H9 (cell line): ENCODE results near the gene EPAS1. TPM values are rescaled to one million over a fixed set of nuclear protein-coding genes. Genes with fewer than 3 reads are reported as not detected.

Experiments used
- DNase-seq: peaks from one replicate; pipeline ENCODE4 v3.0.0-alpha.2; 2017
- H2AFZ ChIP-seq: one replicate; pipeline ENCODE4 v1.6.1; 2013; ENCODE audit warnings: mild to moderate bottlenecking, low read length, control low read depth, moderate library complexity
- H2AK5ac ChIP-seq: 2 replicates; pipeline ENCODE4 v1.6.1; 2013; ENCODE audit warnings: low read length, control low read depth, mixed read lengths; ENCODE audit not compliant: insufficient read length
- H2BK120ac ChIP-seq: one replicate; pipeline ENCODE4 v1.6.1; 2013; ENCODE audit warnings: low read depth, mild to moderate bottlenecking, low read length, control low read depth, inconsistent platforms; ENCODE audit not compliant: poor library complexity, severe bottlenecking
- H2BK12ac ChIP-seq: 2 replicates; pipeline ENCODE4 v1.6.1; 2013; ENCODE audit warnings: low read length, control low read depth, mixed read lengths, low read depth; ENCODE audit not compliant: insufficient read length
- H2BK15ac ChIP-seq: 2 replicates; pipeline ENCODE4 v1.6.1; 2013; ENCODE audit warnings: low read depth, low read length, control low read depth
- H2BK20ac ChIP-seq: one replicate; pipeline ENCODE4 v1.6.1; 2013; ENCODE audit warnings: low read depth, mild to moderate bottlenecking, low read length, control low read depth, inconsistent platforms; ENCODE audit not compliant: poor library complexity, severe bottlenecking
- H2BK5ac ChIP-seq: 2 replicates; pipeline ENCODE4 v1.6.1; 2013; ENCODE audit warnings: low read length, control low read depth, mixed read lengths; ENCODE audit not compliant: insufficient read length
- H3K14ac ChIP-seq: 2 replicates; pipeline ENCODE4 v1.6.1; 2013; ENCODE audit warnings: low read length, control low read depth; ENCODE audit not compliant: insufficient read depth
- H3K18ac ChIP-seq: 2 replicates; pipeline ENCODE4 v1.6.1; 2013; ENCODE audit warnings: low read depth, mild to moderate bottlenecking, mixed read lengths, low read length, control low read depth; ENCODE audit not compliant: insufficient read length
- H3K23ac ChIP-seq: 2 replicates; pipeline ENCODE4 v1.6.1; 2013; ENCODE audit warnings: low read length, control low read depth, mixed read lengths, low read depth; ENCODE audit not compliant: insufficient read length
- H3K23me2 ChIP-seq: 2 replicates; pipeline ENCODE4 v1.6.1; 2013; ENCODE audit warnings: low read depth, mild to moderate bottlenecking, mixed read lengths, low read length, control low read depth; ENCODE audit not compliant: insufficient read length, poor library complexity, severe bottlenecking
- H3K27ac ChIP-seq: 2 replicates; pipeline ENCODE4 v1.5.1; 2013; ENCODE audit warnings: low read length, control low read depth, mixed read lengths, low read depth; ENCODE audit not compliant: insufficient read length
- H3K27me3 ChIP-seq: 2 replicates; pipeline ENCODE4 v1.6.1; 2013; ENCODE audit warnings: low read length, control low read depth, inconsistent platforms; ENCODE audit not compliant: insufficient read depth
- H3K4ac ChIP-seq: 2 replicates; pipeline ENCODE4 v1.6.1; 2013; ENCODE audit warnings: low read depth, mild to moderate bottlenecking, control low read depth, inconsistent platforms, low read length, moderate library complexity
- H3K4me1 ChIP-seq: 2 replicates; pipeline ENCODE4 v1.6.1; 2013; ENCODE audit warnings: low read length, control low read depth, inconsistent platforms; ENCODE audit not compliant: insufficient read depth
- H3K4me2 ChIP-seq: 2 replicates; pipeline ENCODE4 v1.6.1; 2013; ENCODE audit warnings: low read length, control low read depth, mixed read lengths; ENCODE audit not compliant: insufficient read length, insufficient read depth
- H3K56ac ChIP-seq: 2 replicates; pipeline ENCODE4 v1.6.1; 2013; ENCODE audit warnings: low read depth, mild to moderate bottlenecking, mixed read lengths, low read length, control low read depth; ENCODE audit not compliant: insufficient read length
- H3K79me1 ChIP-seq: 2 replicates; pipeline ENCODE4 v1.6.1; 2013; ENCODE audit warnings: low read depth, mild to moderate bottlenecking, moderate library complexity, low read length, control low read depth, inconsistent platforms; ENCODE audit not compliant: insufficient read depth, poor library complexity, severe bottlenecking
- H3K79me2 ChIP-seq: 2 replicates; pipeline ENCODE4 v1.6.1; 2013; ENCODE audit warnings: low read length, control low read depth, inconsistent platforms; ENCODE audit not compliant: insufficient read depth
- H3K9ac ChIP-seq: 2 replicates; pipeline ENCODE4 v1.6.1; 2013; ENCODE audit warnings: low read length, control low read depth, mixed read lengths; ENCODE audit not compliant: insufficient read length; ENCODE audit errors: extremely low read depth
- H3K9me3 ChIP-seq: one replicate; pipeline ENCODE4 v1.6.1; 2013; ENCODE audit warnings: low read depth, low read length, inconsistent platforms; ENCODE audit not compliant: control insufficient read depth
- H3T11ph ChIP-seq: one replicate; pipeline ENCODE4 v1.6.1; 2013; ENCODE audit warnings: mild to moderate bottlenecking, low read length, control low read depth, inconsistent platforms
- H4K20me1 ChIP-seq: one replicate; pipeline ENCODE4 v1.6.1; 2013; ENCODE audit not compliant: control insufficient read depth, insufficient read length, insufficient read depth
- H4K5ac ChIP-seq: 2 replicates; pipeline ENCODE4 v1.6.1; 2013; ENCODE audit warnings: low read depth, mild to moderate bottlenecking, mixed read lengths, low read length, control low read depth; ENCODE audit not compliant: insufficient read length
- H4K8ac ChIP-seq: replicated peaks from 2 replicates; pipeline ENCODE4 v1.6.1; 2013; ENCODE audit warnings: low read length, control low read depth, mixed read lengths, low read depth; ENCODE audit not compliant: insufficient read length
- H4K91ac ChIP-seq: 2 replicates; pipeline ENCODE4 v1.6.1; 2013; ENCODE audit warnings: low read depth, mild to moderate bottlenecking, moderate library complexity, mixed read lengths, low read length, control low read depth; ENCODE audit not compliant: insufficient read length
- H3K27ac Mint-ChIP-seq, 3 experiments: 2 replicates in 2 of 3; 3 replicates in 1 of 3; pipeline ENCODE4 v1.8.0; 2020 to 2021; ENCODE audit warnings: mixed read lengths in 3 of 3, mild to moderate bottlenecking in 1 of 3, moderate library complexity in 1 of 3
- H3K27me3 Mint-ChIP-seq: 2 replicates; pipeline ENCODE4 v1.8.0; 2021; ENCODE audit warnings: low read depth, mild to moderate bottlenecking, moderate library complexity, mixed read lengths
- H3K36me3 Mint-ChIP-seq, 3 experiments: 2 replicates in 2 of 3; 3 replicates in 1 of 3; pipeline ENCODE4 v1.8.0; 2020 to 2021; ENCODE audit warnings: low read depth in 3 of 3, mixed read lengths in 3 of 3; ENCODE audit not compliant: insufficient read depth in 1 of 3
- H3K4me1 Mint-ChIP-seq, 2 experiments: 2 replicates each; pipeline ENCODE4 v1.8.0; 2020; ENCODE audit warnings: mixed read lengths in 2 of 2
- H3K4me3 Mint-ChIP-seq, 2 experiments: 2 replicates in 1 of 2; 3 replicates in 1 of 2; pipeline ENCODE4 v1.8.0; 2020 to 2021; ENCODE audit warnings: mild to moderate bottlenecking in 2 of 2, mixed read lengths in 2 of 2, moderate library complexity in 1 of 2
- H3K9me3 Mint-ChIP-seq, 2 experiments: 2 replicates in 1 of 2; 3 replicates in 1 of 2; pipeline ENCODE4 v1.8.0; 2020; ENCODE audit warnings: mild to moderate bottlenecking in 2 of 2, mixed read lengths in 2 of 2, moderate library complexity in 1 of 2
- CTCF ChIP-seq: fragments of 200-600 bp; sonication (generic); conservative IDR thresholded peaks from 3 replicates; pipeline ENCODE4 v1.8.0; 2021; ENCODE audit warnings: antibody characterized with exemption, mild to moderate bottlenecking
- WGBS: extraction: QIAGEN DNeasy Blood & Tissue Kit; methylation state at CpG from one replicate; pipeline ENCODE4 v1.1.7; 2013; ENCODE audit warnings: missing lambda C conversion rate, low lambda C conversion rate, mixed read lengths; ENCODE audit not compliant: insufficient read length; ENCODE audit errors: extremely low coverage; 5-methylcytosine and 5-hydroxymethylcytosine counted together
- total RNA-seq: library from RNA; stranded (reverse); gene quantifications from 2 replicates; pipeline ENCODE4 v1.2.1, GENCODE V29; 2021

The EPAS1 gene
- total RNA-seq, 1 experiment from 2014 or later, result 1.1 TPM

GRCh38 chr2:46390036-46390435 lies 92.8 kb downstream of the EPAS1 start:
- no peak overlapping the region for H3K14ac ChIP-seq
- no peaks in the 10 kb centered on the region for H4K20me1 ChIP-seq
- no peak overlapping the region for H4K5ac ChIP-seq
- no peak for TF ChIP-seq CTCF
- no peak for DNase-seq
- no peaks in the 10 kb centered on the region; the same call in none of the 2 replicates for H3K27me3 Mint-ChIP-seq
- no peak overlapping the region for H3K9ac ChIP-seq
- H3K23ac ChIP-seq, result no peak overlapping the region
- H3K18ac ChIP-seq, result no peak overlapping the region
- H2BK20ac ChIP-seq, result no peak overlapping the region
- H2BK120ac ChIP-seq, result no peak overlapping the region
- no peak overlapping the region for H3K4me2 ChIP-seq
- no peaks in the 10 kb centered on the region for H3K23me2 ChIP-seq
- H3K79me1 ChIP-seq, result no peaks in the 10 kb centered on the region
- H3T11ph ChIP-seq, result no peak overlapping the region
- H4K91ac ChIP-seq, result no peak overlapping the region
- no peak overlapping the region for H2AFZ ChIP-seq
- no peak overlapping the region for H3K4me3 Mint-ChIP-seq
- no peak overlapping the region for H2BK12ac ChIP-seq
- H3K9me3 Mint-ChIP-seq, result no peaks in the 10 kb centered on the region
- H3K9me3 ChIP-seq, result no peaks in the 10 kb centered on the region
- H3K27me3 ChIP-seq, result no peaks in the 10 kb centered on the region
- H3K4ac ChIP-seq, result no peak overlapping the region
- no peaks in the 10 kb centered on the region for H3K4me1 ChIP-seq
- no peaks in the 10 kb centered on the region for H3K79me2 ChIP-seq
- H3K36me3 Mint-ChIP-seq, result no peaks in the 10 kb centered on the region
- no peak overlapping the region for H4K8ac ChIP-seq
- no peak overlapping the region for H2BK15ac ChIP-seq
- H3K56ac ChIP-seq, result no peak overlapping the region
- H2AK5ac ChIP-seq, result no peak overlapping the region
- no peak overlapping the region for H2BK5ac ChIP-seq
- peaks cover 0 to 3% of the 10 kb centered on the region in 2 experiments; a peak in 1 of 4 replicates for H3K4me1 Mint-ChIP-seq
- no peak overlapping the region for H3K27ac Mint-ChIP-seq
- H3K27ac ChIP-seq, result no peak overlapping the region
- no CpG with 5 or more reads among the region's 3 CpGs for WGBS
